Neural cell (in vitro differentiated cells): ENCODE results near the gene HOXB5. TPM values are rescaled to one million over a fixed set of nuclear protein-coding genes. Genes with fewer than 3 reads are reported as not detected.

ENCODE experiments used
- H2AFZ ChIP-seq: fragments of 200-600, 300-800 bp; sonication (generic), shearing (Covaris generic); 2 replicates; pipeline ENCODE4 v1.6.0; 2014; ENCODE audit warnings: low read depth, mild to moderate bottlenecking, antibody characterized with exemption, low read length, moderate library complexity
- H3F3A ChIP-seq: fragments of 200-600 bp; shearing (Covaris generic); 2 replicates; pipeline ENCODE4 v1.6.1; 2016; ENCODE audit warnings: mild to moderate bottlenecking, moderate library complexity, mixed read lengths, antibody characterized with exemption, low read length; ENCODE audit not compliant: insufficient read depth, poor library complexity, severe bottlenecking
- H3K27ac ChIP-seq: fragments of 200-600, 300-800 bp; sonication (generic), shearing (Covaris generic); 2 replicates; pipeline ENCODE4 v1.5.1; 2014; ENCODE audit warnings: mild to moderate bottlenecking, low read length, moderate library complexity
- H3K27me3 ChIP-seq: fragments of 300-800, 200-600 bp; sonication (generic), shearing (Covaris generic); 2 replicates; pipeline ENCODE4 v1.6.0; 2014; ENCODE audit warnings: mild to moderate bottlenecking, low read depth, low read length, moderate library complexity; ENCODE audit not compliant: insufficient read depth
- H3K36me3 ChIP-seq: fragments of 300-800, 200-600 bp; sonication (generic), shearing (Covaris generic); 2 replicates; pipeline ENCODE4 v1.5.1; 2014; ENCODE audit warnings: mild to moderate bottlenecking, antibody characterized with exemption, low read length, moderate library complexity; ENCODE audit not compliant: insufficient read depth
- H3K4me2 ChIP-seq: fragments of 300-800, 200-600 bp; sonication (generic), shearing (Covaris generic); 2 replicates; pipeline ENCODE4 v1.6.0; 2014; ENCODE audit warnings: mild to moderate bottlenecking, low read length
- H3K4me3 ChIP-seq: fragments of 300-800, 200-600 bp; sonication (generic), shearing (Covaris generic); 2 replicates; pipeline ENCODE4 v1.5.1; 2014; ENCODE audit warnings: mild to moderate bottlenecking, low read length, moderate library complexity
- H3K79me2 ChIP-seq: fragments of 200-600 bp; shearing (Covaris generic); replicated peaks from 2 replicates; pipeline ENCODE4 v1.6.0; 2014; ENCODE audit warnings: mild to moderate bottlenecking, low read length, moderate library complexity; ENCODE audit not compliant: insufficient read depth
- H3K9ac ChIP-seq: fragments of 300-800, 200-600 bp; sonication (generic), shearing (Covaris generic); 2 replicates; pipeline ENCODE4 v1.6.1; 2016; ENCODE audit warnings: mild to moderate bottlenecking, low read length, mixed read lengths
- H3K9me2 ChIP-seq: fragments of 200-600 bp; shearing (Covaris generic); 2 replicates; pipeline ENCODE4 v1.6.1; 2016; ENCODE audit warnings: mild to moderate bottlenecking, low read length, mixed read lengths; ENCODE audit not compliant: insufficient read depth
- H3K9me3 ChIP-seq: fragments of 200-600, 300-800 bp; sonication (generic), shearing (Covaris generic); 2 replicates; pipeline ENCODE4 v1.6.1; 2016; ENCODE audit warnings: mild to moderate bottlenecking, mixed run types, low read length, moderate library complexity, mixed read lengths
- H4K20me1 ChIP-seq: fragments of 200-600 bp; shearing (Covaris generic); 2 replicates; pipeline ENCODE4 v1.6.1; 2016; ENCODE audit warnings: mild to moderate bottlenecking, mixed run types; ENCODE audit not compliant: insufficient read depth
- CTCF ChIP-seq: fragments of 450-650 bp; IDR thresholded peaks from 2 replicates; pipeline ENCODE4 v1.5.1; 2014; ENCODE audit warnings: antibody characterized with exemption, mild to moderate bottlenecking, moderate library complexity; ENCODE audit not compliant: poor library complexity, severe bottlenecking
- EP300 ChIP-seq: fragments of 450-650 bp; conservative IDR thresholded peaks from 2 replicates; pipeline ENCODE4 v1.6.1; 2014; ENCODE audit warnings: antibody characterized with exemption, mild to moderate bottlenecking, moderate library complexity; ENCODE audit not compliant: poor library complexity, severe bottlenecking
- EZH2 ChIP-seq: fragments of 200-600, 300-800 bp; shearing (Covaris generic), sonication (generic); IDR thresholded peaks from 2 replicates; pipeline ENCODE4 v1.6.1; 2014; ENCODE audit warnings: antibody characterized with exemption, low read length, borderline replicate concordance, mild to moderate bottlenecking; ENCODE audit not compliant: insufficient read depth, poor library complexity, severe bottlenecking
- MXI1 ChIP-seq: fragments of 450-650 bp; conservative IDR thresholded peaks from 2 replicates; pipeline ENCODE4 v1.6.1; 2014; ENCODE audit warnings: antibody characterized with exemption, mild to moderate bottlenecking; ENCODE audit not compliant: poor library complexity, severe bottlenecking
- RAD21 ChIP-seq: fragments of 450-650 bp; conservative IDR thresholded peaks from 2 replicates; pipeline ENCODE4 v1.6.1; 2014; ENCODE audit warnings: antibody characterized with exemption, mild to moderate bottlenecking, moderate library complexity
- SMC3 ChIP-seq: fragments of 450-650 bp; conservative IDR thresholded peaks from 2 replicates; pipeline ENCODE4 v1.6.1; 2014; ENCODE audit warnings: antibody characterized with exemption, mild to moderate bottlenecking, moderate library complexity; ENCODE audit not compliant: poor library complexity
- TAF1 ChIP-seq: IDR thresholded peaks from 2 replicates; pipeline ENCODE4 v1.6.1; 2012; ENCODE audit warnings: low read depth
- polyA plus RNA-seq: library from polyadenylated mRNA; depleted of rRNA; stranded (reverse); fragments of >200 nt; gene quantifications from 2 replicates; pipeline ENCODE4 v1.2.3, GENCODE V29; 2014

The HOXB5 gene
- polyA plus RNA-seq, 1 donor from 2014 or later = not detected

GRCh38 chr17:48571826-48572417, 21.7 kb downstream of the HOXB5 start:
- Histone ChIP-seq H3K27ac (no peak overlapping the region), H2AFZ (no peak overlapping the region), H3K9me3 (no peaks in the 10 kb centered on the region), H3K9me2 (no peaks in the 10 kb centered on the region), H3K27me3 (peaks cover 100% of the 10 kb centered on the region), H3K4me3 (no peak overlapping the region), H3K79me2 (no peaks in the 10 kb centered on the region), H3K36me3 (no peaks in the 10 kb centered on the region), H3K9ac (no peak overlapping the region), H3K4me2 (no peak overlapping the region), H4K20me1 (no peaks in the 10 kb centered on the region), H3F3A (no peaks in the 10 kb centered on the region)
- TF ChIP-seq CTCF (no peak), SMC3 (no peak), RAD21 (no peak), MXI1 (no peak), EP300 (no peak)

GRCh38 chr17:48571024-48571818, 22.4 kb downstream of the HOXB5 start:
- Histone ChIP-seq H3K27me3 (peaks cover 100% of the 10 kb centered on the region), H3F3A (no peaks in the 10 kb centered on the region), H3K36me3 (no peaks in the 10 kb centered on the region), H3K4me2 (no peak overlapping the region), H4K20me1 (no peaks in the 10 kb centered on the region), H3K79me2 (no peaks in the 10 kb centered on the region), H3K9me2 (no peaks in the 10 kb centered on the region), H3K9me3 (no peaks in the 10 kb centered on the region), H3K27ac (no peak overlapping the region), H3K4me3 (no peak overlapping the region), H2AFZ (no peak overlapping the region), H3K9ac (no peak overlapping the region)
- no peak for TF ChIP-seq MXI1
- no peak for TF ChIP-seq TAF1
- TF ChIP-seq EZH2 = no peak

GRCh38 chr17:48570325-48571023, 23.1 kb downstream of the HOXB5 start:
- Histone ChIP-seq H3K36me3 (no peaks in the 10 kb centered on the region), H3K79me2 (no peaks in the 10 kb centered on the region), H3K9ac (no peak overlapping the region), H3K9me3 (no peaks in the 10 kb centered on the region), H2AFZ (no peak overlapping the region), H3K27me3 (peaks cover 100% of the 10 kb centered on the region), H4K20me1 (no peaks in the 10 kb centered on the region), H3K9me2 (no peaks in the 10 kb centered on the region), H3K4me3 (no peak overlapping the region), H3F3A (no peaks in the 10 kb centered on the region), H3K4me2 (no peak overlapping the region), H3K27ac (no peak overlapping the region)
- TF ChIP-seq EZH2 (peak; percentile 62), SMC3 (no peak)
